Measurements from ENCODE around the gene ZBTB39.

DNA sequence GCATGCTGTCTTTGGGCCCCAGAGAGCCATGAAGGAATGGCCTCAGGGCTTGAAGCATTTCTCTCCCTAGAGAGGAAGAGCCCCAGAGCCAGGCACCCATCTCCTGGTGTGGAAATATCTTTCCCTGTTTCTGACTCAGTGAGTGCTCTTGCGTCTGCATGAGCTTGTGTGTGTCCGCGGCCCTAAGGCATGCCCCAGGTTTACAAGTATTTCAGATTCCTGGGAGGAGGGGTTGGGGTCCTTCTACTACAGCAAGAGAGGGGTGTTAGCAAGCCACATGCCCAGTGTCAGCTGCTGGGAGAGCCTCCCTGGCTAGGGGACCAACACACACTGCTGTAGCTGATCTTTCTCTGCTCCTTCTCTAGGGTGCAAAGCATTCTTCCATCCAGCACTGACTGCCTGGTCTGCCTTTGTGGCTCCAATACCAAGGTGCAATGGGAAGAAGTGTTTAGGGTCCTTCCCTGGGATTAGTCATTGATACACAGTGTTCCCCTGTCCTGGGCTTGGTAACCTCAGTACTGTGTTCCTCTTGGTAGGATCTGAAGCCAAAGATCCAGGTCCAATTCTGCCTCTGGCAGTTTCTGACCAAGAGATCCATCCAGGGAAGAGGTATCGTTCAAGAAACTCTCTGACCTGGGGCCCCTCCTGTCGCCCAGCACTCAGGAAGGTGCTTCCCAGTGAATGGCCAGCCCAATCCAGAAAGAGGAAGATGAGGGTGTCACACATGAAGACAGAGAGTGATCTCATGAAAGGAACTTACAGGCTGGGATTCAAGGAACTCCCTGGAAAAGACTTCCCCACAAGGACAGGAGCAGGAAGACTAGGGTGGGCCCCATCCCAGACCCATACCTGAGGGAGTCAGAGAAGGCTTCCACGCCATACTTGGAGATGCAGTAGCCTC, 52.0 kb downstream of the ZBTB39 start:
- TF ChIP-seq, protein P1, sequence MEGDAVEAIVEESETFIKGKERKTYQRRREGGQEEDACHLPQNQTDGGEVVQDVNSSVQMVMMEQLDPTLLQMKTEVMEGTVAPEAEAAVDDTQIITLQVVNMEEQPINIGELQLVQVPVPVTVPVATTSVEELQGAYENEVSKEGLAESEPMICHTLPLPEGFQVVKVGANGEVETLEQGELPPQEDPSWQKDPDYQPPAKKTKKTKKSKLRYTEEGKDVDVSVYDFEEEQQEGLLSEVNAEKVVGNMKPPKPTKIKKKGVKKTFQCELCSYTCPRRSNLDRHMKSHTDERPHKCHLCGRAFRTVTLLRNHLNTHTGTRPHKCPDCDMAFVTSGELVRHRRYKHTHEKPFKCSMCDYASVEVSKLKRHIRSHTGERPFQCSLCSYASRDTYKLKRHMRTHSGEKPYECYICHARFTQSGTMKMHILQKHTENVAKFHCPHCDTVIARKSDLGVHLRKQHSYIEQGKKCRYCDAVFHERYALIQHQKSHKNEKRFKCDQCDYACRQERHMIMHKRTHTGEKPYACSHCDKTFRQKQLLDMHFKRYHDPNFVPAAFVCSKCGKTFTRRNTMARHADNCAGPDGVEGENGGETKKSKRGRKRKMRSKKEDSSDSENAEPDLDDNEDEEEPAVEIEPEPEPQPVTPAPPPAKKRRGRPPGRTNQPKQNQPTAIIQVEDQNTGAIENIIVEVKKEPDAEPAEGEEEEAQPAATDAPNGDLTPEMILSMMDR (IDR thresholded peaks at IDR 0.05; ENCODE audit: low read length), result no peak
- no peak for TF ChIP-seq EZH2 (IDR thresholded peaks at IDR 0.05; ENCODE audit: borderline replicate concordance, low read length)

All from OCI-LY1 (cell line).